DND-41 (cell line): ENCODE data around the gene SERBP1.

Experiments
- EZH2 ChIP-seq: IDR thresholded peaks from 3 replicates; pipeline ENCODE4 v1.6.1; 2012; ENCODE audit warnings: borderline replicate concordance, low read depth, mild to moderate bottlenecking, moderate library complexity, low read length, inconsistent platforms; ENCODE audit not compliant: severe bottlenecking
- TF ChIP-seq, protein P1 (sequence below): IDR thresholded peaks from 2 replicates; pipeline ENCODE4 v1.5.1; 2012; ENCODE audit warnings: borderline replicate concordance, low read length, moderate library complexity, mild to moderate bottlenecking; ENCODE audit not compliant: poor library complexity, severe bottlenecking; ENCODE audit errors: extremely low read depth

DNA sequence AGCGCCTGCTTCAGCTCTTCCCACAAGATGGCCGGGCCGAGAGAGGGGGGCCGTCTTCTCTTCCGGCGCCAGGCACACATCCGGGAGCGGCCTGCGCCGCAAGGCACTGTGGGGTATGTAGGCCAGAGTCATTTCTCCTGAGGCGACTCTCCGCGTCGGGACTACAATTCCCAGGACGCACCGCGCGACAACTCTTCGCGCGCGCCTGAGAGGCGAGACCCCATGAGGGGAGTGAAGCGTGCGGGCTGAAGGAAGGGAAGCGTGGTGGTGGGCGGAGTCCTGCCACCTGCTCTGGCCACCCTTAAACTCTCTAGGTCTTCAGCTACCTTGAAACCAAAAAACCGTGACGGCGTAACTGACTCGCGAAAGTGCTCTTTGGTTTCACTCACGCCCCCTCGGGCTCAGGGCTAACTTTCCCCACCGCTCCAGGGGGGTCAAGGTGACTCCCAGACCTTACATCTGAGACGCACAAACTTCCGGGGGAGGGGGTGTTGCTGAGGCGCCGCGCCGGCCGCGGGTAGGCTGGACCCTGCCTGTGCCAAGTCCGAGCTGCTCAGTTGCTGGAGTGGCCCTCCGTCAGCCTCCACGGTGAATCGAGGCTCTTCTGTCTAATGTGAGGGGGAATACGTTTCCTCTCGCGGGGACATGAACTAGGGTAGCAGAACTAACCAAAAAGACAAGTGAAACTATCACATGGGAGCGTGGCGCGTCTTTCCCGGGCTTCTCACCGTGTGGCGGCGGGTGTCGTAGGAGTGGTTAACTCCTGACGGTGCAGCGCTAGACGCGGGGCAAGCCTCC lies at the start of gene SERBP1:
- TF ChIP-seq, protein P1, sequence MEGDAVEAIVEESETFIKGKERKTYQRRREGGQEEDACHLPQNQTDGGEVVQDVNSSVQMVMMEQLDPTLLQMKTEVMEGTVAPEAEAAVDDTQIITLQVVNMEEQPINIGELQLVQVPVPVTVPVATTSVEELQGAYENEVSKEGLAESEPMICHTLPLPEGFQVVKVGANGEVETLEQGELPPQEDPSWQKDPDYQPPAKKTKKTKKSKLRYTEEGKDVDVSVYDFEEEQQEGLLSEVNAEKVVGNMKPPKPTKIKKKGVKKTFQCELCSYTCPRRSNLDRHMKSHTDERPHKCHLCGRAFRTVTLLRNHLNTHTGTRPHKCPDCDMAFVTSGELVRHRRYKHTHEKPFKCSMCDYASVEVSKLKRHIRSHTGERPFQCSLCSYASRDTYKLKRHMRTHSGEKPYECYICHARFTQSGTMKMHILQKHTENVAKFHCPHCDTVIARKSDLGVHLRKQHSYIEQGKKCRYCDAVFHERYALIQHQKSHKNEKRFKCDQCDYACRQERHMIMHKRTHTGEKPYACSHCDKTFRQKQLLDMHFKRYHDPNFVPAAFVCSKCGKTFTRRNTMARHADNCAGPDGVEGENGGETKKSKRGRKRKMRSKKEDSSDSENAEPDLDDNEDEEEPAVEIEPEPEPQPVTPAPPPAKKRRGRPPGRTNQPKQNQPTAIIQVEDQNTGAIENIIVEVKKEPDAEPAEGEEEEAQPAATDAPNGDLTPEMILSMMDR, result no peak
- no peak for TF ChIP-seq EZH2
